OCI-LY1 (cell line): ENCODE results near the gene THAP12.

ENCODE experiments used
- CTCF ChIP-seq: fragments of 200-600 bp; sonication (generic), shearing (Covaris generic); IDR thresholded peaks from 2 replicates; pipeline ENCODE4 v1.5.1; 2017; ENCODE audit warnings: mild to moderate bottlenecking, antibody characterized with exemption, low read length, moderate library complexity, mixed read lengths
- EZH2 ChIP-seq: fragments of 200-600 bp; sonication (generic), shearing (Covaris generic); IDR thresholded peaks from 2 replicates; pipeline ENCODE4 v1.8.0; 2017; ENCODE audit warnings: borderline replicate concordance, mixed run types, mild to moderate bottlenecking, antibody characterized with exemption, low read length, moderate library complexity, mixed read lengths

GRCh38 chr11:76395296-76395695, 14.4 kb upstream of the THAP12 start:
- TF ChIP-seq CTCF (no peak), EZH2 (no peak)
